ENCODE results near the gene HS6ST2.

DNA sequence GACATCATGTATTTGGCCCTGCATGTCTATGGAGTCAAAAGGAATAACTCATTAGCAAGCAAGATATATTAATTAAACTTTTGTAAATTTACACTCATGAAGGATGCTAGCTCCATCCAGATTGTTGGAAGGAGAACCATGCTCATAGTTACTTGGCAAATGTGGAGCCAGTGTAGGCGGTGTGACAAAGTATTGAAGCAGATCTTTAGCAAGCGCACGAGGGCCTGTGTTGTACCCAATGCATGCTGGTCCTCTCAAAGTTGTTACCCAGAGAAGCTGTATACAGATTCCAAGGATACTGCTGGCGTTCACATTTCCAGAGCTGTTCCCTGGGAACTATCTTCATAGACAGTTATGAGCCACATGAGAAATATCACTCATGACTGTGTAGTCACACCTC lies 273.2 kb downstream of the HS6ST2 start:
- no peak for TF ChIP-seq POLR2A (IDR thresholded peaks at IDR 0.05)
- TF ChIP-seq, protein P1, sequence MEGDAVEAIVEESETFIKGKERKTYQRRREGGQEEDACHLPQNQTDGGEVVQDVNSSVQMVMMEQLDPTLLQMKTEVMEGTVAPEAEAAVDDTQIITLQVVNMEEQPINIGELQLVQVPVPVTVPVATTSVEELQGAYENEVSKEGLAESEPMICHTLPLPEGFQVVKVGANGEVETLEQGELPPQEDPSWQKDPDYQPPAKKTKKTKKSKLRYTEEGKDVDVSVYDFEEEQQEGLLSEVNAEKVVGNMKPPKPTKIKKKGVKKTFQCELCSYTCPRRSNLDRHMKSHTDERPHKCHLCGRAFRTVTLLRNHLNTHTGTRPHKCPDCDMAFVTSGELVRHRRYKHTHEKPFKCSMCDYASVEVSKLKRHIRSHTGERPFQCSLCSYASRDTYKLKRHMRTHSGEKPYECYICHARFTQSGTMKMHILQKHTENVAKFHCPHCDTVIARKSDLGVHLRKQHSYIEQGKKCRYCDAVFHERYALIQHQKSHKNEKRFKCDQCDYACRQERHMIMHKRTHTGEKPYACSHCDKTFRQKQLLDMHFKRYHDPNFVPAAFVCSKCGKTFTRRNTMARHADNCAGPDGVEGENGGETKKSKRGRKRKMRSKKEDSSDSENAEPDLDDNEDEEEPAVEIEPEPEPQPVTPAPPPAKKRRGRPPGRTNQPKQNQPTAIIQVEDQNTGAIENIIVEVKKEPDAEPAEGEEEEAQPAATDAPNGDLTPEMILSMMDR (IDR thresholded peaks at IDR 0.05), result no peak
